Measurements from ENCODE around the gene CDH13.

Gene CDH13

DNA sequence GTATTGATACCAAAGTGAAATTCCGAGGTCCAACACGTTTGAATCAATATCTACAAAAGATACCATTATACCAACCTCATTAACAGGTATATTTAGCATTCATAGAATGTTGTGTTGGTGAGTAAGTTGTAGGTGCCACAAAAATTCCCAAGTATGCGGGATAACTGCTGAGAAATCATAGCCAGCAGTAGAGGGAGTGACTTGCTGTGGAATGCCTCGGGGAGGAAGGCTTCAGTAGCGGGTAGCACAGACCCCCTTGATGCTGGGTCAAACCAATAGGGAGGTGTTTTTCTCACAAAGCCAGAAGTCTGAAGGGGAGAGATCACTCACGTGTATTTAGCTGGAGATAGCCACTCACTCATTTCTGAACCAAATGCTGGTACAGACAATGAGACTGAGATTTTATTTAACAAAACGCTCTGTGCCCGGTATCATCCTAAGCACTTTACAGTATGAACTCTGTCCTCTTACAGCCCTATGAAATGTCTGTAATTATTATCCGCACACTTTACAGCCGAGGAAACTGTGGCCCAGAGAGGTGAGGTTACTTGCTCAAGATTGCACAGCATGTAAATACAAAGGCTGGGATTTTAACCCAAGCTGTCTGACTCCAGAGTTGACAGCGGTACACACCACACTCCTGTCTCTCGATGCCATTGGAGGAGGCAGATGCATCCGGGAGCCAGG, 1204.1 kb downstream of the CDH13 start:
- no peak for DNase-seq

DNA sequence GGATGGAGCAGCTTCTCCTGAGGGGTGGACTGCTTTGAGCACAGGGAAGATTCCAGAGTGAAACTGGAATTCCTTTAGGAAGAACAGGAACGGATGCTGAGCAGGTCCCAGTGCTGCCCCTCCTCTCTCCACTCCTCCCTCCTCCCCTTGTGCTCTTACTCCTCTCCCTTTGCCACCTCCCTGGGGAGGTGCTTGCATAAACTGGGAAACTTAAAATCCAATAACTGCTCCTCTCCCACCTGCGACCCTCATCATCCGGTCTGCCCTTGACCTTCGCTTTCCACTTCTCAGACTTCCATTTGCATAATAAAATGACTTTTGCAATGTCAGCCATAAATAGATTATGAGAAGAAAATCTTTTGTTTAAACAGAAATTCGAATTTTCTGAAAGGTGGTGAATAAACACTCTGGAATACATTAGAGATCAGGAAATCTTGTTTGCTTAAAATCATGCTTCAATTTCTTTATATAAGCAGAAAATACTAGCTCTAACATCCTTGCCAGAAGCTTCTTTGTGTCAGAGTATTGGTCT, 1204.8 kb downstream of the CDH13 start:
- DNase-seq: no peak

DNA sequence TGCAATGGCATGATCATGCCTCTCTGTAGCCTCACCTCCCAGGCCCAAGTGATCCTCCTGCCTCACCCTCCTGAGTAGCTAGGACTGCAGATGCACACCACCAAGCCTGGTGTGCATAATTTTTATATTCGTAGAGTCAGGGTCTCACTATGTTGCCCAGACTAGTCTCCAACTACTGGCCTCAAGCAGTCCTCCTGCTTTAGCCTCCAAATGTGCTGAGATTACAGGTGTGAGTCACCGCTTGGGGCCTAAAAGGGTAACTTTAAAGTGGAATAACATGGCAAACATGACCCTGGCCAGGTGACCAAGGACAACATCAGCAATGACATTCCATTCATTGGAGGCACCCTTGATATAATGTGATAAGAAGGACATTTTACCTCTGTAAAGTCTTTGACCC, 1207.2 kb downstream of the CDH13 start:
- DNase-seq: no peak

DNA sequence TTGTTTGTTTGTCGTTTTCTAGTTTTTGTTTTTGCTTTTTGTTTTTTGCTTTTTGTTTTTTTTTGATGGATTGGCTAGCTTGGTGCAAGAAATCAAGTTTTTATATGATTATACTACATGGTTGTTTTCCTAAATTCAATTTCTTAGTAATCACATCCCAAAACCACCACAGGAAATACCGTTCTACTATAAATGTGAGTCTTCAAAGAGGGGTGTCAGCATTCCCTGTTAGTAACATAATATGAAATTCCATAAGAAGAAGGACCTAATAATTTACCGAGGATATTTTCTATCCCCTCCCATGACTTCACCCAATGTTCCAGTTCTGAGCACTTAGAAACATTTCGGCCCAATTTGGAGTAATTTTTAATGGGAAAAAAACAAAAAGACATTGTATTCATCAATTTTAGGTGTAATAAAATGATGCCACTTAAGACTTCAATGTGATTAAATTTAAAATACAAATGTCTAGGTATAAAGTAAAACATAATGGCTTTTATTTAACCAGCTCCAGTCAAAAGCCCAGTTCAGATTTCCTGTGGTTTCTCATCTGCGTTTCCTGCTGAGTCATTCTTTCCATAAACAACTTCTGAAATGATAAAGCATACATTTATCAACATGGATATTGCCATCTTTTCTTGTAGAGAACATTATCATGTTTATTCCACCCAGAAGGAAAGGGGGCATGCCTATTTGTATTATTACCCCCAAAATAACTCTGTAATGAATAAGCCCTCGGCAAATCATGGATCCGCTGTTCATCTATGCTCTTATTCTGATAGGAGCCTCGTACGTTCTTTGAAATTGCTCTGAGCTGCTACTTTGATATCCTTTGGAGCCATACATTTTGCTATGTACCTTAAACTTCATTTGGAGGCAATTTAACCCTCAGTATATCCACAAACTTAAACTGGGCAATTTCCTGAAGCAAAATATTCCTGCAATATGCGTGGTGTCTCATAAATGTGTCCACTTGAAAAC, 1209.1 kb downstream of the CDH13 start:
- no peak for DNase-seq

DNA sequence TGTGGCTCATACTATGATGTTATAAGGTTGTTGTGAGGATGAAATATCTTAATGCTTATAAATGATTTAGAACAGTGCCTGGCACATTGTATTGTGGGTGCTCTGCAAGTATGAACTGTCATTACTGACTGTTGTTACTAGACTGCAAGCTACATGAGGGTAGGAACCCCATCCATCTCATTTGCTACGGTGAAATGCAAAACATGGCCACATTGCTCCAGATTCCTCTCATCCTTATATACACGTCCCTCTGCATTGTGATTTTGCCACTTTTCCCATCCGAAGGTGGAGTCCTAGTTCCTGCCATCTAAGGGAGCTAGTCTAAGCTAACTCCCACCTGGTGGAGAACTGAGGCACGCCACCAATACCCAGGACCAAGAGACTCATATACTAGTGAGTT, 1210.8 kb downstream of the CDH13 start:
- DNase-seq: no peak

DNA sequence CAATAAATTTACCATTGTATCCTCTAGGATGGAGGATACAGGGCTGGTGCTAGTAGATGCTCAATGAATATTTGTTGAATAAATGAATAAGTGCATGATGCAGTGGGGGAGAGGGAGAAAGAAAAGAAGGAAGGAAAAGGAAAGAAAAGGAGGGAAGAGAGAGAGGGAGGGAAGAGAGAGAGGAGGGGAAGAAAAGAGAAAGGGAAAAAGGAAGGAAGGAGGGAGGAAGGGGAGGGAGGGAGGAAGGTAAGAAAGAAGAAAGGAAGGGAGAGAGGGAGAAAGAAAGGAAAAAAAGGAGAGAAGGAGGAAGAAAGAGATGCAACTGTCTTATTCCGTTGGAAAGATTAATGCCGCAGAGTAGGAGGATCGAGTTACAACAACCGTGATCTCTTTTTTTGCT, 1211.4 kb downstream of the CDH13 start:
- DNase-seq: no peak

DNA sequence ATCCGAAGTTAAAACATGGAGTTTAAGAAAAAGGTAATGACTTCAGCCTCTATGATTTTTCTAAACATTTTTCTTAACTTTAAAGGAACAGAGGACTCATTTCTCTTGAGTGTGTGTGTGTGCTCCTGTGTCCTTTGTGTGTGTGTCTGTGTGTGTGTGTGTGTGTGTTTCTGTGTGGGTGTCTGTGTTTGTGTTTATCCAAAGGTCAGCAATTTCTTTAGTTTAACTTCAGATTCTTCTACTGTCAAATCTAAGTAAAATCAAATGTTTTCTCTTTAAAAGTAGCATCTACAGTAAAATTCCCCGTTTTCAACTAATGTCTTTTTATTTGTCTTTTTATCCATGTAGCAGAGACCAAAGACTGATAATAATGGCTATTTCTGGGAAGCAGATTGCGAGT, 1212.8 kb downstream of the CDH13 start:
- no peak for DNase-seq

DNA sequence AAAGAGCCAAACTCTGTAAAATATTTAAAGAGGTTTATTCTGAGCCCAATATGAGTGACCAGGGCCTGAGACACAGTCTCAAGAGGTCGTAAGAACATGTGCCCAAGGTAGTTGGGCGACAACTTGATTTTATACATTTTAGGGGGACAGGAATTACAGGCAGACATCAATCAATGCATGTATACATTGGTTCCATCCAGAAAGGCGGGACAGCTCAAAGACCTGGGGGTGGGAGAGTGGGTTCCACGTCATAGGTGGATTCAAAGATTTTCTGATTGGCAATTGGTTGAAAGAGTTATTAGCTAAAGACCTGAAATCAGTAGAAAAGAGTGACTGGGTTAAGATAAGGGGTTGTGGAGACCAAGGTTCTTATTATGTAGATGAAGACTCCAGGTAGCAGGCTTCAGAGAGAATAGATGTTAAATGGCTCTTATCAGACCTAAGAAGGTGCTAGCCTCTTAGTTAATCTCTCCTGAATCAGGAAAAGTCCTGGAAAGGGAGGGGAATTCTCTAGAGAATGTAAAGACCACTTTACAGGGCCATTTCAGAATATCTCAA, 1213.4 kb downstream of the CDH13 start:
- no peak for DNase-seq

DNA sequence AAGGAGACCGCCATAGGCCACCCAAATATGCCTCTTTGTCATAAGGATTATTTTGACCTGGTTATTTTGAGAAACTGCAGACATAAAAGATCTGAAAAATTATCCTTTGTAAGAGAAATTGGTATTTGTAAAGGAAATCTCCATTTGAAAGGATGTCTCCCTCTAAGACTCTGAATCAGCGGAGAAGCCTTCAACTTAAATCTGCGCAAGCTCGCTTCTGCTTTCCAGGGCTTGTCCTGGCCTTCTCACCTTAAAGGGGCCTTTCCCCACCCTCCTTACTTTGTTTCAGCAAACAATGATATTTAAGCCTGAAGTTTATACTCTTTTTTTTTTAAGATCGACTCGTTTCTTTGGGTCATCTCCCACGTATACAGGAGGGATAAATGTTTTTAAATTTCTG, 1215.5 kb downstream of the CDH13 start:
- DNase-seq: no peak

DNA sequence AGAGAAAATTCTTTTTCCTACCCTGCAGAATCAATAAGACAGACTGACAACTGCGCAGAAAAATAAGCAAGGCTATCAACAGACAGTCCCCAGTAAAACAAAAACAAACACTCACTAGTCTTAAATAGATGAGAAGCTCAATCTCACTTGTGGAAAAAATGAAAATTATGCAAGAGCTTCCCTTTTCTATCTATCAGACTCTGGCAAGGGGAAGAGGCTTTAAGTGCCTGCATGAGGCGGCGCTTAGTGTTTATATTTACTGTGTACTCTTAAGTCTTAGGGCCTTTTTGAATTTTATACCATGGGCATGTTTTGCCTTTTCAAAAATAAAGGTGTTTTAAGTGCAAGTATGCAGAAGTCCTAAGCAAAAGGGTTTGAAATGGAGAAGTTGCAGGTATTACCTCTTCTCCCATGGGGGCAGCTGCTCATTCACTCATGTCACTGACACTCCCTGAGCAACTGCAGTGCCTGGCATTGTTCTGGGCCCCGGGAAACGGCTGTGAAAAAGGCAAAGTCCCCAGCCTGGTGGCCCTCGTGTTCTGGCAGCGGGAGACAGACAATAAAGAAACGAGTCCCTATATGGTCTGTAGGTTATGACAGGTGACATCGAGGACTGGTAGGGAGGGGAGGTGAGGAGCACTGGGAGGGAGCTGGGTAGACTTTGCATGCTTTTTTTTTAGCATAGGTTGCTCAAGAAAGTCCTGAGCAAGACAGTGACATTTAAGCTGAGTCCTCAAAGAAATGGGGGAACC, 1216.2 kb downstream of the CDH13 start:
- no peak for DNase-seq

DNA sequence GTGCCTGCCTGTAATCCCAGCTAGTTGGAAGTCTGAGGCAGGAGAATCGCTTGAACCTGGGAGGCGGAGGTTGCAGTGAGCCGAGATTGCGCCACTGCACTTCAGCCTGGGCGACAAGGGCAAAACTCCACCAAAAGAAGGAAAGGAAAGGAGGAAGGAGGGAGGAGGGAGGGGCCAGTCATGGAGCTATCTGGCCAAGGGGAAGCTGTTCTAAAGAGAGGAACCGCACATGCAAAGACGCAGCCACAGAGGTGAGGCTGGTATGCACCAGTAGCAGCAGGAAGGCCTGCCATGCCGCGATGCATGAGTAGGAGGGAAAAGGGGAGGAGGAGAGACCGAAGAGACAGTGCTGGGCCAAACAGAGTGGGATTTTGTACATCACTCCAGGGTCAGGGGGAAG, 1216.9 kb downstream of the CDH13 start:
- no peak for DNase-seq

DNA sequence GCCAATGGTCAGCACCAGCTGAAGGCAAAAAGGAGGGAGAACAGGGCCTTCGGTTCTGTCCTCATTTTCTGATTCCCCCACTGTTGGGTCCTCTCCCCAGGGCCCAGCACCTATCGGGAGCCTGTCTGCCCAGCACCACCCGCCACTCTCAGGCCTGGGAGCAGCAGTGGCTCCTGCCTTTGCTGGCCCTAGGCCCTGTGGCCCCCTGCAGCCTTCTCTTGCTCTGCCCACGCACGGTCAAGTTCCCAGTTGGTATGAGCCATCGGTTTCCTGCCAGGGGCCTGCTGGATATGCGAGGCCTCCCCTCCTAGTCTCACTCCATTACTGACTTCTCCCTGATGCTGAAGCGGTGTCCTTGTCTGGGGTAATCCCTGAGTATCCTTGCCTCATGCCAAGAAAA, 1218.5 kb downstream of the CDH13 start:
- DNase-seq: no peak

DNA sequence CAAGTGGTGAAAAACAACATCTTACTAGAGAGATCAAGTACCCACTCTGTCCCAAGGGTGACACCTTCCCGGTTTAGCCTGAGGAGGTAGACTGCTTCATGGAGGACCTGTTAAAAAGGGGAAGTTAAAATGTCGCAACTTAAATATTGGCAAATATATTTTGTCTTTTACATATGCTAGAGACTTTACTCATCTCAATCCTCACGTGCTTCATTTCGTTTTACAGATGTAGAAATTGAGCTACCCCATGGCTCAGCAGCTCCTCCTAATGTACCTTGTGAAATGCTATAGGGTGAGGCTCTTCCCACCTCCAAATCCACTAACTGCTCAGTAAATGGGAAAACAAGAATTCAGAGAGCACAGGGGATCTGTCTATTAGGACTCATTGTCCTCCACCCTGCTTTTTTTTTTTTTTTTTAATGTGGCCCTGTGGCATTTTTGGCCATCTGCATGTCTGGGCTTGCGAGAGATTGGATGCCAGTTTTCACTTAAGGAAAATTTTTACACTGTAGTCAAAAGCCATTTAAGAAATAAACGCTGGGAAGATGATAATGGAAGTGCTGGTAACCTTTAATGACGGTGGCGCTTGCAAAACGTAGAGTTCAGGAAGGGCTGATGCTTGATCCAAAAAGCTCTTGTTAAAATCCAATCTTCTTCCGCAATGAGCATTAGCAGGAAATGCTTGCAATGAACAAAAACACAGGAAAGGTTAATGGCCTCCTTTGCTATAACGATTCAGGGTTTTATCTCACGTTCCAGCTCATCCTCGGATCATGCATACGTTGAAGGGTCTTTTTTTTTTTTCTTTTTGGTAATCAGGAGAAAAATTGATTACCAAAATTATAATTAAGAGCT, 1220.8 kb downstream of the CDH13 start:
- DNase-seq: no peak

DNA sequence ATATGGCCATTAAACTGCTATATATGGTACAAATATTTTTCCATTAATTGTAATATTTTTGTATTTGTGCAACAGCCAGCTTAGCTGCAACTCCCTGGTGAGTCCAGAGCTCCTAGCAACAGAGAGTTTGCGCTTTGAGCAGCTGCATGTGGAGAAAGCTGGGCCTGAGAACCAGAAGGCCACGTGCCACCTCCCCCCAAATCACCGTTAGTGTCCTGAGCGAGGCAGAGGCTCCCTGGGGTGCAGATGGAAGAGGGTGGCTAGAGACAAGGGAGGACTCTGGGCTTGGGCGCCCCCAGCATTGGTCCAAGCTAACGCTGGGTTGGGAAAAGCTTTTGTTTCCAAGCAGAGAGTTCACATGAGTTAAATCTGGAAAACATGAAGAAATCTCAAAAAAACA, 1222.7 kb downstream of the CDH13 start:
- DNase-seq: no peak
